ENCODE data around the gene ARMC2.
"Not testable (repeated sequence)": the region's sequence is repeated elsewhere in the genome, so short reads cannot be mapped to it uniquely, and the experiment has no call there.

The ARMC2 gene

GRCh38 chr6:108969776-108970175, 121.6 kb downstream of the ARMC2 start:
- intact Hi-C loops (cut with DNase I), result no loop called here
- DNase-seq, result no peak

- intact Hi-C loops (cut with DNase I), result no loop called here
- no peak for DNase-seq
Observed at GRCh38 chr6:108974201-108974600, 126.0 kb downstream of the ARMC2 start.

GRCh38 chr6:108978638-108979037, 130.4 kb downstream of the ARMC2 start:
- intact Hi-C loops (cut with DNase I); DNase-seq: not testable (repeated sequence)

DNA sequence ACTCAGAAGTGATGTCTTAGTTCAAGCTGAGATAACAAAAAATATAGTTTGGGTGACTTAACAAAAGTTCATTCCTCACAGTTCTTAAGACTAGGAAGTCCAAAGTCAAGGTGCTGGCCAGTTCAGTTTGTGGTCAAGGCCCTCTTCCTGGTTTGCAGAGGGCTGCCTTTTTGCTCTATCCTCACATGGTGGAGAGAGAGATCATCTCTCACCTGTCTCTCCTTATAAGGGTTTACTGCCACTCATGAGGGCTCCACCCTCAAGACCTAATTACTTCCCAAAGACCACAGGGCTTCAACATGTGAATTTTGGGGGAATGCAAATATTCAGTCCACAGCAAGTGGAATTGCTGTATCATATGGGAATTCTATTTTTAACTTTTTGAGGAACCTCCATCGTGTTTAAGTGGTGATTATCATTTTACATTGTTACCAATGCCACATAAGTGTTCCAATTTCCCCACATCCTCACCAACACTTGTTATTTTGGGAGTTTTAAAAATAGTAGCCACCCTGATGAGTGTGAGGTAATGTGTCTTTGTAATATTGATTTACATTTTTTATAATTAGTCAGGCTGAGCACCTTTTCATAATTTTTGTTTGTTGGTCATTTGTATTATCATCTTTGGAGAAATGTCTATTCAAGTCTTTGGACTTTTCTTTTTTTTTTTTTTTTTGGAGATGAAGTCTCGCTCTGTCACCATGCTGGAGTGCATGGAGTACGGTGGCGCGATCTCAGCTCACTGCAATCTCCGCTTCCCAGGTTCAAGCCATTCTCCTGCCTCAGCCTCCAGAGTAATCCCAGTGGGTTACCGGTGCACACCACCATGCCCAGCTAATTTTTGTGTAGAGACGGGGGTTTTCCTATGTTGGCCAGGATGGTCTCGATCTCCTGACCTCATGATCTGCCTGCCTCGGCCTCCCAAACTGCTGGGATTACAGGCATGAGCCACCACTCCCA, 134.2 kb downstream of the ARMC2 start:
- intact Hi-C loops (cut with DNase I), result no loop called here
- DNase-seq, result no peak

DNA sequence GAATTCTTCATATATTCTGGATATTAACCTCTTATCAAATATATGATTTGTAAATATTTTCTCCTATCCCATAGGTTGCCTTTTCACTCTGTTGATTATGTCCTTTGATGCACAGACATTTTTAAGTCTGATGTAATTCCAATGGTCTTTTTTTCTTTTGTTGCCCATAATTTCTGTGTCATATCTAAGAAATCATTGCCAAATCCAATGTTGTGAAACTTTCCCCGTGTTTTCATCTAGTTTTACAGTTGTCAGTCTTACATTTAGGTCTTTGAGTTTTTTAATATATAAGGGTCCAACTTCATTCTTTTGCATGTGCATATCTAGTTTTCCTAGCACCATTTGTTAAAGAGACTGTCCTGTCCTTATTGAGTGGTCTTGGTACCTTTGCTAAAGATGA, 134.9 kb downstream of the ARMC2 start:
- intact Hi-C loops (cut with DNase I), result no loop called here
- no peak for DNase-seq

DNA sequence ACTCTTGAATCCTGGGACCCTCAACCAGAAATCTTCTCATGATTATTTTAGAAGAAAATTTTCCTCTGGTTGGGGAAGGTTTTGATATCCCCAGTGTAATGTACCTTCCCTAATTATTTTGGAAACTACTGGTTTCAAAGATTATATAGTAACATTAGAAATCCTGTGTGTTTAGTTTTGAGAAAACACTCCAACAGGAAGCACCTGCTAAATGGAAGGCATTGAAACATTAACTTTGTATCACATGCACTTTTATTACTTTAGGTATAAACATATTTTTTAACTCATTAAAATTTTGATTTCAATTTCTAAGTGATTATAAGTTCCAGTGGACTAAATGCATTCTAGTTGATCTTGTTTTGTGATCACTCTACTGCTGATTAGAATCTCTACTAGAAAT, 137.1 kb downstream of the ARMC2 start:
- intact Hi-C loops (cut with DNase I), result no loop called here
- no peak for DNase-seq

DNA sequence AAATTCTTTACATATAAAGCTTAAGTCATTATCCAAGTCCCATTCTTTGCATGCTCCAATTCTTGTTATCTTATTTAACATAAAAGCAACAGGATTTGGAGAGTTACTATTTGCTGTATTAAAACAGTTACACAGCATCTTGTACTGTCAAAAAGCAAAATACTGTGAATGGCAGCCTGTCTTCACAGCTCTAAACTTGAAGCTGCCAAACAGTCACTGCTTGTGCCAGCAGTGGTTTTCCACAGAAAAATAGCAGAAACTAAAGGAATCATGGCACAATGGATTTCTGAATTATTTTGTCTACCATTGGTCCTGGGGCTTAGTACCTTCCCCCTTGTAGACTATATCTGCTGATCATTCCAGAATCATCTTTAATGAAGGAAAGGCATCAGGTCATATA, 138.9 kb downstream of the ARMC2 start:
- no peak for DNase-seq
- intact Hi-C loops (cut with DNase I), result no loop called here

GRCh38 chr6:108988296-108988695, 140.1 kb downstream of the ARMC2 start:
- DNase-seq, result no peak
- intact Hi-C loops (cut with DNase I), result no loop called here

DNA sequence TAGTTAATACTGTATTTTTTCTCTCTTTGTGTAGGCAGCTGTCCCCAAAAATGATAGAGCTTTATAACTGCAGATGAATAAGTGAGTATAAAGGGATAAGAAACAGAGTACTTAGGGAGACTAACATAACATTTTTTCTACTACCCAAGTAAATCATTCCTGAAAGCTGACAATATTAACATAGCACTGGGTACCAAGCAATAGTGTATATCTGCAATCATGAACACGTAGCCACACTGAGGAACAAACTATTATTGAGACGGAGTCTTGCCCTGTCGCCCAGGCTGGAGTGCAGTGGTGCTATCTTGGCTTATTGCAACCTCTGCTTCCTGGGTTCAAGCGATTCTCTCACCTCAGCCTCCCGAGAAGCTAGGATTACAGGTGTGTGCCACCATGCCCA, 140.5 kb downstream of the ARMC2 start:
- no peak for DNase-seq
- intact Hi-C loops (cut with DNase I), result no loop called here

GRCh38 chr6:108989700-108990099, 141.5 kb downstream of the ARMC2 start:
- DNase-seq, result no peak
- intact Hi-C loops (cut with DNase I), result no loop called here

GRCh38 chr6:108993876-108994275, 145.7 kb downstream of the ARMC2 start:
- intact Hi-C loops (cut with DNase I), result no loop called here
- DNase-seq, result no peak

DNA sequence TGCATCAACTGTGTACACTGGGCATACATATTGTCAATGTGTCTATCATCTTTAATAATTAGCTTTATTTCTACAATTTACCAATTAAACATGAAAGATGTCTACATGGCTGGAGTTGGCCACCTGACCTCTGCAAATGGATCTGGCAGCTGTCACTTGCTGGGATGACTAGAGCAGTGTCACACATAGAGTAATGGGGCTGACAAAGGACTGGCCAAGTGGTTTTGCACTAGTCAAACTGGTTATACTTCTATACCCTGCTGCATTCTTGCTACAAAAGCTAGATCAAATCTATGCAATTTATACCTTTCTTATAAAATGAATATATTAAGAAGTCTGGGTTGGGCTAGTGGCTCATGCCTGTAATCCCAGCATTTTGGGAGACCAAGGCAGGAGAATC, 147.1 kb downstream of the ARMC2 start:
- DNase-seq, result no peak
- intact Hi-C loops (cut with DNase I), result no loop called here

- intact Hi-C loops (cut with DNase I), result no loop called here
- no peak for DNase-seq
Observed at GRCh38 chr6:108996208-108996607, 148.0 kb downstream of the ARMC2 start.

- no peak for DNase-seq
- intact Hi-C loops (cut with DNase I), result no loop called here
Observed at GRCh38 chr6:108998485-108998884, 150.3 kb downstream of the ARMC2 start.

DNA sequence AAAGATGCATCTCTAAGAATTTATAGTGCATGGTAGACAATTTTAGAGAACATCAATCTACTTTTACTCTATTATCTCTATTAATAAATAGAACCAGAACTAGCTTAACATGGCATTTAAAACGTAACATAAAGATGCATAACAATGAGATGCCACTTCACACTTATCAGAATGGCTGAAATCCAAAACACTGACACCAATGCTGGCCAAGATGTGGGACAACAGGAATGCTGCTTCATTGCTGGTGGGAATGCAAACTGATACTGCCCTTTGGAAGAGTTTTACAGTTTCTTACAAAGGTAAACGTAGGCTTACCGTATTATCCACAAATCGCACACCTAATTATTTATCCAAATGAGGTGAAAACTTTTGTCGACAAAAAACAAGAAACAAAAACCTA, 151.2 kb downstream of the ARMC2 start:
- no peak for DNase-seq
- intact Hi-C loops (cut with DNase I), result no loop called here

- DNase-seq, result no peak
- intact Hi-C loops (cut with DNase I), result loop anchor here (5.0 kb wide), 1 partner anchor 382 kb away; the partner anchor contains the start of gene CD164
Observed at GRCh38 chr6:109000289-109000688, 152.1 kb downstream of the ARMC2 start.

GRCh38 chr6:109001291-109001894, 153.2 kb downstream of the ARMC2 start:
- intact Hi-C loops (cut with DNase I), result loop anchor here (5.0 kb wide), 1 partner anchor 381 kb away; the partner anchor contains the start of gene CD164
- no peak for DNase-seq

DNA sequence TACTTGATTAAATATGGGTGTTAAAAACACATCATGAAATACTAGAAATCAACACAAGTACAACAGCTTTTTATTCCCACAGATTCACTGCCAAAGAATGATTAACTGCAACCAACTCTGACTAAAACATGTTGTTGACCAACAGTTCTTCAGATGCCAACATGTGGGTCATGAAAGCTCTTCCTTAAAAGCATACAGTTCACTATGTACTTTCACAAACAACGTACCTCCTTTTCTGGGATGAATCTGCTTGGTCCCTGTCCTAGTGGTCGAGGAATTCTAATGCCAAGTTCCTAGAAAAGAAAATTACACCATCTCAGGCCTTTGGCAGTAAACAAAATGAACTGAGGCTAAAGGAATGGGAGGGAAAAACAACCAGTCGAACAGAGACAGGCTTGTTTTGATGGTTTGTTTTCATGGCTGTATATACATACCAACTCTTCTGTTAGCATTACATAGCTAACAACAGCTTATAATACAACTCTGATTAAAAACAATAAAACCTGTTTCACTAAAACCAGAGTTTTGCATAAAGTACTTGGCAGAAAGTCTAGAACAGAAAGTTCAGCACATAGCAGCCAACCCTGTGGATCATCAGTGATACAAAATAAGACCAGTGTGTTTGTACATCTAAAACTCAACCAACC, 154.0 kb downstream of the ARMC2 start:
- intact Hi-C loops (cut with DNase I), result loop anchor here (5.0 kb wide), 1 partner anchor 380 kb away; the partner anchor contains the start of gene CD164

GRCh38 chr6:109002882-109003281, 154.7 kb downstream of the ARMC2 start:
- intact Hi-C loops (cut with DNase I), result loop anchor here (5.0 kb wide), 1 partner anchor 379 kb away; the partner anchor contains the start of gene CD164
- DNase-seq, result no peak

More for the DNA sequence above, 154.0 kb downstream of the ARMC2 start:
- DNase-seq, result no peak

DNA sequence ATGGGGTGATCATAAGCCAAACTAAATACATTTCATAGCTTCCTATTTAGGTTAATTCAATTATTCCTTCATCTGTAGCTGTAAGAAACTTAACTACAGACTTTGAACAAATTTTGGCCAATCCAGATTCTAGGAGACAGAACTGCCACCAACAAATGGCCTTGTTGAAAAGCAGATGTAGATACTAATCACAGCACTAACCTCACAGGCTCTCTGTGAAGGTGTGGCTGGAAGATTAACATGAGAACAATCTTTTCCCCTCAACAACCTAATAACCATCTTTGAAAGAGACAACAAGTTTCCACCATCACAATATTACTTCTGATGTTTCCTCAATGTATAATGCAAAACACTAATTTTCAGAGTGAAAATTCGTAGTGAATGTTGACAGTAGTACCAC, 158.6 kb downstream of the ARMC2 start:
- DNase-seq, result no peak
- intact Hi-C loops (cut with DNase I), result loop anchor here (5.0 kb wide), 3 partner anchors 65 to 160 kb away; partner anchors contain the start of genes ARMC2 and SESN1

- no peak for DNase-seq
- intact Hi-C loops (cut with DNase I), result loop anchor here (5.0 kb wide), 3 partner anchors 65 to 160 kb away; partner anchors contain the start of genes ARMC2 and SESN1
Observed at GRCh38 chr6:109007521-109007920, 159.3 kb downstream of the ARMC2 start.

Data from posterior cingulate gyrus (tissue), 11 donors.